Peyer's patch (tissue), 4 donors: ENCODE results near the gene ALDH3B1.

Experiments
- CTCF ChIP-seq, 6 experiments: fragments of 450-650 bp in 4 of 6; fragments of 200-600 bp in 2 of 6; sonication (generic) in 1 of 6; IDR thresholded peaks; one replicate each; pipeline ENCODE4 v1.5.1; 2017 to 2019; ENCODE audit warnings: antibody characterized with exemption in 6 of 6, mild to moderate bottlenecking in 3 of 6, moderate library complexity in 1 of 6
- POLR2A ChIP-seq, 2 donors: fragments of 450-650 bp; IDR thresholded peaks; one replicate each; pipeline ENCODE4 v1.5.1; 2017; ENCODE audit warnings: antibody characterized with exemption in 2 of 2, mild to moderate bottlenecking in 2 of 2, moderate library complexity in 2 of 2

GRCh38 chr11:68035266-68035876 lies 25.2 kb downstream of the ALDH3B1 start:
- TF ChIP-seq CTCF (IDR thresholded peaks at IDR 0.05): no peak
- no peak for TF ChIP-seq POLR2A (IDR thresholded peaks at IDR 0.05)
